GM12801 (cell line): Measurements from ENCODE around the gene NT5DC2.

Source experiments
- TF ChIP-seq, protein P1 (sequence below): IDR thresholded peaks from one replicate; pipeline ENCODE4 v1.5.1; 2011; ENCODE audit warnings: control low read depth; ENCODE audit not compliant: insufficient read length; ENCODE audit errors: extremely low read depth

Gene NT5DC2

GRCh38 chr3:52509753-52510328 lies 23.8 kb downstream of the NT5DC2 start:
- TF ChIP-seq, protein P1, sequence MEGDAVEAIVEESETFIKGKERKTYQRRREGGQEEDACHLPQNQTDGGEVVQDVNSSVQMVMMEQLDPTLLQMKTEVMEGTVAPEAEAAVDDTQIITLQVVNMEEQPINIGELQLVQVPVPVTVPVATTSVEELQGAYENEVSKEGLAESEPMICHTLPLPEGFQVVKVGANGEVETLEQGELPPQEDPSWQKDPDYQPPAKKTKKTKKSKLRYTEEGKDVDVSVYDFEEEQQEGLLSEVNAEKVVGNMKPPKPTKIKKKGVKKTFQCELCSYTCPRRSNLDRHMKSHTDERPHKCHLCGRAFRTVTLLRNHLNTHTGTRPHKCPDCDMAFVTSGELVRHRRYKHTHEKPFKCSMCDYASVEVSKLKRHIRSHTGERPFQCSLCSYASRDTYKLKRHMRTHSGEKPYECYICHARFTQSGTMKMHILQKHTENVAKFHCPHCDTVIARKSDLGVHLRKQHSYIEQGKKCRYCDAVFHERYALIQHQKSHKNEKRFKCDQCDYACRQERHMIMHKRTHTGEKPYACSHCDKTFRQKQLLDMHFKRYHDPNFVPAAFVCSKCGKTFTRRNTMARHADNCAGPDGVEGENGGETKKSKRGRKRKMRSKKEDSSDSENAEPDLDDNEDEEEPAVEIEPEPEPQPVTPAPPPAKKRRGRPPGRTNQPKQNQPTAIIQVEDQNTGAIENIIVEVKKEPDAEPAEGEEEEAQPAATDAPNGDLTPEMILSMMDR: no peak

DNA sequence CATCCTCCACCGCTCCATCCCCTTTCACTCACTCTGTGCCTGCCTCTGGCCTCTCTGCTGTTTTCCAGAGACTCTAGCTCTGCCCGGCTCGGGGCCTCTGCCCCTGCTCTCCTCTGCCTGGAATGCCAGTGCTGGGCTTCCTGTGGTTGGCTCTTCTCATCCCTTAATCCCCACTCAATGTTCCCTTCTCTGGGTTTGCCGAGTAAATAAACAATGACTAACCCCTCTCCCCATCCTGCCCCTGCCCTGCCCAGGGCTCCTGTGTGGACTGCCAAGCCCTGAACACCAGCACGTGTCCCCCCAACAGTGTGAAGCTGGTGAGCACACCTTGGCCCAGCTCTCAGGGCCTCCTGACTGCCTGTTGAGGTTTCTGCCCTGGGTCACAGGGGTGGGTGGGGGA lies 26.3 kb downstream of the NT5DC2 start:
- TF ChIP-seq, protein P1: no peak

DNA sequence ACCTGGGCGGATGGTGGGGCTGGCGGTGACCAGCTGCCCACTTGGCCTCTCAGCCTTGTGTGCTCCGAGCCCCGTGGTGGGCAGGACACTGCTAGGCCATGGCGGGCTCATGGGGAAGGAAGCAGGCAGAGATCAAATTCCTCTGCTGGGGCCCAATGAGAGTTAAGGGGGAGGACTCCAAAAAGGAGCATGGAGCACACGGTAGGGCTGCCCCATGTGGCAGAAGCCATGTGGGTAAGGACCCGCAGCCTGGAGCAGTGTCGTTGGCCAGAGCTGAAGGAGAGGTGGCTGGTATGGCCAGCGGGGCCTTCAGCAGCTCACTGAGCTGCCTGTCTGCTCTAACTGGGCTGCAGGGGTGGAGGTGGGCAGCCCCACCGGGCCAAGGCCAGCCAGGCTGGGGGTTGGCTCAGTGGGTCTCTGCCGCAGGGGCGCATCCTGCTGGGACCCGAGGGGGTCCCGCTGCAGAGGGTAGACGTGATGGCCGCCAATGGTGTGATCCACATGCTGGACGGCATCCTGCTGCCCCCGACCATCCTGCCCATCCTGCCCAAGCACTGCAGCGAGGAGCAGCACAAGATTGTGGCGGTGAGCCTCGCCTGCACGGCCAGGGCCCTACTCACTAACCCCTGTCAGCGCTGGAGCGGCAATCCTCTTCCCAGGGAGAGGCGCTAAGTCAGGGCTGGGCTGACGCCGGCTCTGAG lies 27.2 kb downstream of the NT5DC2 start:
- TF ChIP-seq, protein P1: no peak

DNA sequence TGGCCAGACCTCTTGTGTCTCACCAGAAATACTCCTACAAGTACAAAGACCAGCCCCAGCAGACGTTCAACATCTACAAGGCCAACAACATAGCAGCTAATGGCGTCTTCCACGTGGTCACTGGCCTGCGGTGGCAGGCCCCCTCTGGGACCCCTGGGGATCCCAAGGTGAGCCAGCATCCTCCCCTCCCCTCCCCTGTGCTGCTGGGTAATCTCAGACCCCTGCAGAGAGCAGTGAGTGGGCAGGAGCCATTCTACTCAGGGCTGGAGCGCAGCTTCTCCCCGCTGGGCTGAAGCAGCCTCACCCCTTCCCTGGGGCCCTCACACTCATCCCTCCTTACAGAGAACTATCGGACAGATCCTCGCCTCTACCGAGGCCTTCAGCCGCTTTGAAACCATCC lies 28.7 kb downstream of the NT5DC2 start:
- TF ChIP-seq, protein P1: no peak

- TF ChIP-seq, protein P1: no peak
These were observed 29.8 kb downstream of the NT5DC2 start for GRCh38 chr3:52503788-52504424.

DNA sequence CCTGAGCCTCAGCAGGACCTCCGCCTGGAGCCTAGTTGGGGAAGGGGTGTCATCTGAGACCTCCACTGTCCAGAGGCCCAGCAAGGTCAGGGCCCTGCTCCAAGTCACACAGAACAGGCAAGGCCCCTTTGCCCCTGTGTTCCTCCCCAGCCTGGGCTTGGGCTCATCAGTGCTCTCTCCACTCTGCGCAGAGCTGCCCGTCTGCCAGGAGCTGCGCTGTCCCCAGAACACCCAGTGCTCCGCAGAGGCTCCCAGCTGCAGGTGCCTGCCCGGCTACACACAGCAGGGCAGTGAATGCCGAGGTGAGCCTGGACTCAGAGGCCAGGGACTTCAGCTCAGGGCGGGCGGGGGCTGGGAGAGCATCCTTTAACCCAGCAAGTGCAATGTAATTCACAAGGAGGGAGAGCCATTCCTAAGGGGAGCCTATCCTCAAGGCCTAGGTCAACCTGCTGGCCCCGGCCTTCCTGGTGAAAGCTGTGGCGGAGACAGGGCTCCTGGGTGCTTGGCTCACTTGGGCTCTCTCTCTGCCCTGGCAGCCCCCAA lies 30.8 kb downstream of the NT5DC2 start:
- TF ChIP-seq, protein P1: no peak

DNA sequence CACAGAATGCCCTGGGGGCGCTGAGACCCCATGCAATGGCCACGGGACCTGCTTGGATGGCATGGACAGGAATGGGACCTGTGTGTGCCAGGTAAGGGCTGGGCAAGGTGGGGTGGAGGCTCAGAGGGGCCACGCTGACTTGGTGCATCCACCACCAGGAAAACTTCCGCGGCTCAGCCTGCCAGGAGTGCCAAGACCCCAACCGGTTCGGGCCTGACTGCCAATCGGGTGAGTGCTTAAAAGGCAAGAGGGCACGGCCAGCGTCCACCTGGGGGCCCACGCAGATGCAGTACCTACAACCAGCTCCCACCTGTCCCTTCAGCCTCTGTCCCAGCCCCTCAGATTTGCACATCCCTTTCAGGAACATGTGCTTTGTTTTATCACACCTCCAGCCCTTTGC lies 31.7 kb downstream of the NT5DC2 start:
- TF ChIP-seq, protein P1: no peak
